SJCRH30 (cell line): ENCODE measurements around the gene DLX5. TPM values are rescaled to one million over a fixed set of nuclear protein-coding genes. Genes with fewer than 3 reads are reported as not detected.
A peak's percentile ranks its signal among the peaks of the same experiment; 100 is the strongest.

ENCODE experiments used
- DNase-seq, 2 experiments: peaks; one replicate each; pipeline ENCODE4 v3.0.0-alpha.2; 2015 to 2020
- H3K27ac ChIP-seq: fragments of 250-450 bp; sonication (Bioruptor Pico); 2 replicates; pipeline ENCODE4 v1.5.1; 2020; ENCODE audit warnings: mild to moderate bottlenecking, moderate library complexity
- H3K27me3 ChIP-seq: fragments of 250-450 bp; sonication (Bioruptor Pico); 2 replicates; pipeline ENCODE4 v1.5.1; 2020; ENCODE audit warnings: mild to moderate bottlenecking, moderate library complexity
- H3K36me3 ChIP-seq: fragments of 250-450 bp; sonication (Bioruptor Pico); 2 replicates; pipeline ENCODE4 v1.5.1; 2020; ENCODE audit warnings: mild to moderate bottlenecking, moderate library complexity
- H3K4me1 ChIP-seq: fragments of 250-450 bp; sonication (Bioruptor Pico); 2 replicates; pipeline ENCODE4 v1.5.1; 2020; ENCODE audit warnings: mild to moderate bottlenecking, moderate library complexity
- H3K4me3 ChIP-seq: fragments of 250-450 bp; sonication (Bioruptor Pico); 2 replicates; pipeline ENCODE4 v1.5.1; 2020; ENCODE audit warnings: mild to moderate bottlenecking, moderate library complexity
- H3K9me3 ChIP-seq: fragments of 250-450 bp; sonication (Bioruptor Pico); replicated peaks from 2 replicates; pipeline ENCODE4 v1.5.1; 2020; ENCODE audit warnings: mild to moderate bottlenecking, moderate library complexity
- total RNA-seq: library from RNA; depleted of rRNA; stranded (reverse); fragments of >200 nt; shearing (Covaris generic); gene quantifications from 2 replicates; pipeline ENCODE4 v1.2.3, GENCODE V29; 2014

Gene DLX5
- total RNA-seq, 1 experiment from 2014 or later, result not detected

- no peak overlapping the region for H3K27ac ChIP-seq
These were observed 11.3 kb downstream of the DLX5 start for GRCh38 chr7:97013134-97013844.

GRCh38 chr7:97012365-97013133 is 12.1 kb downstream of the DLX5 start:
- no peak for DNase-seq
- Histone ChIP-seq H3K9me3 (no peaks in the 10 kb centered on the region), H3K4me1 (no peaks in the 10 kb centered on the region), H3K4me3 (no peak overlapping the region), H3K27me3 (no peaks in the 10 kb centered on the region), H3K27ac (no peak overlapping the region), H3K36me3 (no peaks in the 10 kb centered on the region)

More at GRCh38 chr7:97013134-97013844, 11.3 kb downstream of the DLX5 start:
- no peaks in the 10 kb centered on the region for H3K9me3 ChIP-seq
- H3K4me1 ChIP-seq, result no peaks in the 10 kb centered on the region
- no peaks in the 10 kb centered on the region for H3K27me3 ChIP-seq
- no peaks in the 10 kb centered on the region for H3K36me3 ChIP-seq
- H3K4me3 ChIP-seq, result no peak overlapping the region
- no peak for DNase-seq

GRCh38 chr7:97011536-97012364 is 12.9 kb downstream of the DLX5 start:
- H3K9me3 ChIP-seq, result no peaks in the 10 kb centered on the region
- no peaks in the 10 kb centered on the region for H3K36me3 ChIP-seq
- DNase-seq, result no peak
- no peak overlapping the region for H3K4me3 ChIP-seq
- no peaks in the 10 kb centered on the region for H3K4me1 ChIP-seq
- H3K27me3 ChIP-seq, result no peaks in the 10 kb centered on the region
- no peak overlapping the region for H3K27ac ChIP-seq

GRCh38 chr7:97011104-97011503 is 13.5 kb downstream of the DLX5 start:
- Histone ChIP-seq H3K4me1 (no peaks in the 10 kb centered on the region), H3K36me3 (no peaks in the 10 kb centered on the region), H3K27ac (no peak overlapping the region), H3K27me3 (no peaks in the 10 kb centered on the region), H3K9me3 (no peaks in the 10 kb centered on the region), H3K4me3 (no peak overlapping the region)
- no peak for DNase-seq

- Histone ChIP-seq H3K4me1 (no peaks in the 10 kb centered on the region), H3K9me3 (no peaks in the 10 kb centered on the region), H3K36me3 (no peaks in the 10 kb centered on the region), H3K27me3 (no peaks in the 10 kb centered on the region), H3K4me3 (no peak overlapping the region), H3K27ac (no peak overlapping the region)
- DNase-seq, result no peak
These were observed 14.6 kb downstream of the DLX5 start for GRCh38 chr7:97009753-97010732.

DNA sequence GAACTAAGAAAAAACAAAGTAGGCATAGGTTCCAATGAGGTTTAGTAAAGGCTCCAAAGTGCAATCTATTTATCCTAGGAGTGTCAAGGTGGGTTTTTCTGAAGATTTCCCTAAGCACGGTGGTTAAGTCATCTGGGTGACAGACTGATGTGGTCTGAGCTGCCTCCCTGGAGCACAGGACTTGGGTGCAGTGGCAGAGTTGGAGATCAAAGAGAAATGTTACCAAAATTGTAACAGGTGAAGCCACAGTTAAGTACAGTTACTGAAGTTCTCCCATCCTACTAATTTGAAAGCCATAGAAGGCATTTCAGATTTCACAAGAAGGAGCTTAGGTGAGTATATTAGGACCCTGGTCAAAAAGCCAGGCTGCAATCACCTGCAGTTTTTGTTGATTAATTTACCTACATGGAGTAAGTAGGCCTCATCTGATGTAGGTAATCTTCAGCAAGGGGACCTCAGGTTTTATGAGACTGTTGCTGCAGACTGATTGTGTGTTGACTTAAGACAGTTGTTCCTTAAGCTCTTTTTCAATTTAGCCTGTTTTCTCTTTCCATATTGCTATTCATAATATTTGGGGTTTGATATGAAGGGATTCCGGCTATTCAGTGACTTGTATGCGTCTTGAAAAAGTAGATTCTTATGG is 16.2 kb downstream of the DLX5 start:
- H3K4me1 ChIP-seq, result no peaks in the 10 kb centered on the region
- H3K36me3 ChIP-seq, result no peaks in the 10 kb centered on the region
- DNase-seq, result no peak
- no peaks in the 10 kb centered on the region for H3K27me3 ChIP-seq
- no peak overlapping the region for H3K4me3 ChIP-seq
- no peak overlapping the region for H3K27ac ChIP-seq
- H3K9me3 ChIP-seq, result no peaks in the 10 kb centered on the region

DNA sequence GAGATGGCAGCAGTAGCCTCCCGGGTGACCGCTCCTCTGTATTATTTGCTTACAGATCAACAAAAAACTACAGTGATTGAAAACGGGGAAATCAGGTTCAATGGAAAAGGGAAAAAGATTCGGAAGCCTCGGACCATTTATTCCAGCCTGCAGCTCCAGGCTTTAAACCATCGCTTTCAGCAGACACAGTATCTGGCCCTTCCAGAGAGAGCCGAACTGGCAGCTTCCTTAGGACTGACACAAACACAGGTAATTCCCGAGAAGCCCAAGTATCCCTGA is 17.1 kb downstream of the DLX5 start:
- Histone ChIP-seq H3K27me3 (no peaks in the 10 kb centered on the region), H3K4me1 (no peaks in the 10 kb centered on the region), H3K4me3 (no peak overlapping the region), H3K36me3 (no peaks in the 10 kb centered on the region), H3K27ac (no peak overlapping the region), H3K9me3 (no peaks in the 10 kb centered on the region)
- no peak for DNase-seq

DNA sequence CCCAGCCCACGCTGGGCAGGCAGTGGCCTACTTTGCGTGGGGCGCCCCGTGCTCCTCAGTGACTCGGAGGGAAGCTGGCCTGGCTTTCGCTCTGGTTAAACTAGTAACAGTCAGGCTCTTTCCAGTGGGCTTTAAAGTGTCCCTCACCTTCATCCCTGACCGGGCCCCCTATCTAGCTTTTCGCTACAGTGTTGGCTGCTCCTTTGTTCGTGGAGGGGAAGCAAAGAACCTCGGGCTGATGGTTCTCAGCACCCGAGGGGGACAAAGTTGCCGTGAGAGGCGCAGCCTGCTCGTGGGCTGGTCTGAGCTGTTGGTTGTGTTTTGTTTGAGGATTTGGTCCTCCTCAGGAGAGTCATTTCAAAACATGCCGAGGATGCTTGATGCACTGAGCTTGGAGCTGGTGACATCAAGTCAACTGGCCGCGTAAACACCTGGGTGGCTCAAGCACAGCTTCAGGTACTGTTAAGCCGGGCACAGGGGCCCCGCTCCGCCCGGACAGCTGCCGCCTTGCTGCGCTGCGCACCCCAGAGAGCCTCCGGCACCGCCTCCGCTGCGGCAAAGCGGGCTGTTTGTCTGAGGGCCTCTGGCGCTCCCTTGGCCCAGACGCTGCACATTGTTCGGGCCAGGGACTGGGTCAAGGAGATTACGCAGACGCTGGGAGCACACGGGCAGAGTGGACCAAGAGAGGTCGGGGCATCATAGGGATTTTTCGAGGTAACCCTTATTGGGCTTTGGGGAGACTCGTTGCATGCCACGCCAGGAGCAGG is 17.6 kb downstream of the DLX5 start:
- Histone ChIP-seq H3K4me3 (peak overlapping the region; percentile 62), H3K9me3 (no peaks in the 10 kb centered on the region), H3K4me1 (no peaks in the 10 kb centered on the region), H3K27ac (peak overlapping the region; percentile 66), H3K27me3 (no peaks in the 10 kb centered on the region), H3K36me3 (no peaks in the 10 kb centered on the region)
- peak in 1 of 2 experiments; percentile 11 for DNase-seq

DNA sequence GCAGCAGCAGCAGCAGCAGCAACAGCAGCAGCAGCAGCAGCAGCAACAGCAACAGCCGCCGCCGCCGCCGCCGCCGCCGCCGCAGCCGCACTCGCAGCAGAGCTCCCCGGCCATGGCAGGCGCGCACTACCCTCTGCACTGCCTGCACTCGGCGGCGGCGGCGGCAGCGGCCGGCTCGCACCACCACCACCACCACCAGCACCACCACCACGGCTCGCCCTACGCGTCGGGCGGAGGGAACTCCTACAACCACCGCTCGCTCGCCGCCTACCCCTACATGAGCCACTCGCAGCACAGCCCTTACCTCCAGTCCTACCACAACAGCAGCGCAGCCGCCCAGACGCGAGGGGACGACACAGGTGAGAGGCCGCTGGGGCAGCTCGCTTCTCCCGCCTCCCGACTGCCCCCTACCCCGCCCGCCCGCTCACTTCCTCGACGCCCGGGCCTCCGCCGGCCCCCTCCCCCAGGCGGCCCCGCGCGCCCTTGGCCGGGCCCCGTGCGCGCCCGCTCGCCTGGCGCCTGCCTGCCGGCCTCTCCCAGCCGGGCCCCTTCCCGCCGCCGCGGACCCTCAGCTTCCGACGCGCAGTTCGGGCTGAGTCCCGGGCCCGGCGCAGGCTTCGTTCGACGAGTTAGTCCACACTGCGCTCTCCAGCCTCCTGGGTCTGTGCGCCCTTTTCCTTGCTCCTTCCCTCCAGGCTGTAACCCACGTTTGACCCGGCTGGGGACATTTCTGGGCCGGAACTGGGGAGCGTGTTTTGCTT is 18.4 kb downstream of the DLX5 start:
- H3K27ac ChIP-seq, result peak overlapping the region; percentile 66
- no peaks in the 10 kb centered on the region for H3K27me3 ChIP-seq
- peak overlapping the region; percentile 62 for H3K4me3 ChIP-seq
- H3K9me3 ChIP-seq, result no peaks in the 10 kb centered on the region
- DNase-seq, result peak; percentile 45 to 59
- no peaks in the 10 kb centered on the region for H3K36me3 ChIP-seq
- no peaks in the 10 kb centered on the region for H3K4me1 ChIP-seq

- Histone ChIP-seq H3K36me3 (no peaks in the 10 kb centered on the region), H3K27me3 (no peaks in the 10 kb centered on the region), H3K27ac (peak within 1 kb of the TSS; percentile 12; the same call in 1 of the 2 replicates), H3K4me1 (no peaks in the 10 kb centered on the region), H3K9me3 (no peaks in the 10 kb centered on the region), H3K4me3 (peak within 1 kb of the TSS; percentile 62)
- peak; percentile 82 to 86 for DNase-seq
These were observed 19.2 kb downstream of the DLX5 start, which contains the start of gene DLX6 for GRCh38 chr7:97005183-97006054. DLX6 (plus strand) TSS chr7:97005553; CDS start chr7:97005978, 425 bp downstream.

DNA sequence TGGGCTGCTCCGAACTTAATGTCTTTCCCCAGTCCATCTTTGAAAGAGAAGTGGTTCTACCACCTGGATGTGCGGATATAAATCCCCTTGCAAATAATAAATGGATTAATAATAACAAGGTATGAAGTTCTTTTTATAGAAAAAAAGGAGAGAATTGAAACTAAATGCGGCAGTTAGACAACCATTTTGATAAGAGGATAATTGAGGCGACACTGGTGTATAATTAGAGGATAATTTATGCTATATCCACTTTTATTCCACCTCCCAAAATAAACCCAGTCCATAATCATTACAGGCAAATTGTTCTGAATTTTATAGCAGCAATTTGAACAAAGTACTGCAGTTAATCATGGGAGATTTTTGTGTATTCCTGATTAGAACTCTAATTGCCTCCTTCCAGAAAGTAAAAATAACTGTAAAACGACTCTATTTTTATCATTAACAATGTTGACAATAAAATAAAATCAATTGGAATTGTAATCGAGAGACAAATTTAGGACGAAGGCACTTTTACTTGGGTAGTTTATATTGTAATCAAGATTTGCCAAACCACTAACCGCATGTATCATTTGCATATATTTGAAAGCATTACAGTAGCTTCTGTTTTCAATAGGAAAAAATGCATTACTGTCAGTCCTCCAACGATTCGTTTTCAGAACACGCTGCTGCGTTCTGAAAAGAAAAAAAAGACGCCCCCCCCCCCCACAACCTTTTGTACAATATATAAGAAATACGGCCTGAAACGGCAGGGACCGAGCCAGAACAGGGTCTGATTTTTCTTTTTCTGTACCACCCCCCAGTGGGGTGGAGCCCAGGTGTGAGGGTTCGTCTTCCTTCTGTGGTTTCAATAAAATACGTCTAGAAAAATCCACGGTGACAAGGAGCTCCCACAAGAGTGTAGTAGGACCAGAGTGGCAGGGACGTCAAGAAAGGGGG is 20.1 kb downstream of the DLX5 start:
- Histone ChIP-seq H3K9me3 (no peaks in the 10 kb centered on the region), H3K27ac (no peak overlapping the region; the same call in 1 of the 2 replicates), H3K36me3 (no peaks in the 10 kb centered on the region), H3K27me3 (no peaks in the 10 kb centered on the region), H3K4me3 (peak overlapping the region; percentile 62), H3K4me1 (no peaks in the 10 kb centered on the region)
- DNase-seq, result no peak
